Islet of Langerhans (tissue), 1 donor: ENCODE results near the gene BORA.
"Not testable (repeated sequence)": the region's sequence is repeated elsewhere in the genome, so short reads cannot be mapped to it uniquely, and the experiment has no call there.

ENCODE experiments used
- FAIRE-seq: peaks from one replicate; lab custom pipeline; 2011; peaks lifted over from hg19 to GRCh38; lab: Jason Lieb, UNC

Gene BORA

GRCh38 chr13:72727417-72728289 is at the start of gene BORA, which contains the start of gene MZT1:
Gene BORA, plus strand, starts transcription at chr13:72727923. Its CDS starts 1,018 bp downstream, at chr13:72728941.
Gene MZT1, minus strand, starts transcription at chr13:72727629. Its CDS starts 27 bp downstream, at chr13:72727602.
- peak; percentile 94 for FAIRE-seq

- no peak for FAIRE-seq
Observed at GRCh38 chr13:72678312-72678711, 49.4 kb upstream of the BORA start.

- FAIRE-seq: no peak
Observed at GRCh38 chr13:72680353-72680752, 47.4 kb upstream of the BORA start.

GRCh38 chr13:72686766-72687165 is 41.0 kb upstream of the BORA start:
- FAIRE-seq: no peak

- no peak for FAIRE-seq
Observed at GRCh38 chr13:72689181-72689696, 38.5 kb upstream of the BORA start.

GRCh38 chr13:72692884-72693514 is 34.7 kb upstream of the BORA start:
- FAIRE-seq: no peak

- FAIRE-seq: no peak
Observed at GRCh38 chr13:72693832-72694231, 33.9 kb upstream of the BORA start.

- FAIRE-seq: no peak
Observed at GRCh38 chr13:72694314-72694713, 33.4 kb upstream of the BORA start.

GRCh38 chr13:72696579-72696978 is 31.1 kb upstream of the BORA start:
- peak; percentile 99 for FAIRE-seq

GRCh38 chr13:72698164-72698563 is 29.6 kb upstream of the BORA start:
- FAIRE-seq: no peak

GRCh38 chr13:72700509-72700908 is 27.2 kb upstream of the BORA start:
- no peak for FAIRE-seq

- no peak for FAIRE-seq
Observed at GRCh38 chr13:72716776-72717175, 10.9 kb upstream of the BORA start.

- not testable (repeated sequence) for FAIRE-seq
Observed at GRCh38 chr13:72726185-72726584, 1.5 kb upstream of the BORA start.

- FAIRE-seq: no peak
Observed at GRCh38 chr13:72726726-72727416, 852 bp upstream of the BORA start.

GRCh38 chr13:72728290-72728605 is 525 bp downstream of the BORA start:
- no peak for FAIRE-seq

GRCh38 chr13:72737033-72737432 is 9.3 kb downstream of the BORA start:
- FAIRE-seq: no peak

GRCh38 chr13:72740015-72740414 is 12.3 kb downstream of the BORA start:
- no peak for FAIRE-seq

- no peak for FAIRE-seq
Observed at GRCh38 chr13:72745260-72745659, 17.5 kb downstream of the BORA start.

GRCh38 chr13:72751220-72751619 is 23.5 kb downstream of the BORA start:
- no peak for FAIRE-seq

- no peak for FAIRE-seq
Observed at GRCh38 chr13:72754111-72754510, 26.4 kb downstream of the BORA start.

- no peak for FAIRE-seq
Observed at GRCh38 chr13:72757792-72758535, 30.2 kb downstream of the BORA start.

- no peak for FAIRE-seq
Observed at GRCh38 chr13:72760189-72760588, 32.5 kb downstream of the BORA start.
